HCT116 (cell line): ENCODE measurements around the gene KIF7. TPM values are rescaled to one million over a fixed set of nuclear protein-coding genes. Genes with fewer than 3 reads are reported as not detected.

ENCODE experiments used
- ATAC-seq: fragments of 200-7000 bp; cut with Tn5 transposase; 2 replicates; pipeline ENCODE4 v1.9.1; 2020; ENCODE audit warnings: mild to moderate bottlenecking, moderate library complexity
- BruUV-seq: library from RNA; stranded (reverse); fragments of 400-500 nt; replicated peaks from 2 replicates; lab custom pipeline; 2021; lab: Mats Ljungman, UMichigan
- CTCF ChIA-PET: fragments of 300-600 bp; sonication (Branson Sonifier 250); formaldehyde crosslinking; loops from one replicate; lab custom pipeline; 2021; ENCODE audit warnings: antibody characterized with exemption; lab: Charles Lee
- POLR2A ChIA-PET: fragments of 300-600, 350-600 bp; sonication (Branson Sonifier 250); formaldehyde crosslinking; loops from one replicate; lab custom pipeline; 2021; ENCODE audit warnings: antibody characterized with exemption; lab: Charles Lee
- RAD21 ChIA-PET, 2 experiments: fragments of 300-600 bp; sonication (Branson Sonifier 250); formaldehyde crosslinking; loops; one replicate each; lab custom pipeline; 2023; ENCODE audit warnings: low total read pairs in 2 of 2; ENCODE audit not compliant: uncharacterized antibody in 2 of 2, unreplicated experiment in 2 of 2, low non-redundant PET in 1 of 2; lab: Charles Lee
- DNase-seq: peaks from one replicate; pipeline ENCODE4 v3.0.0-alpha.2; 2010; ENCODE audit warnings: low read depth, low spot score
- H2AFZ ChIP-seq: fragments of 200-600 bp; shearing (Covaris generic), sonication (generic); 2 replicates; pipeline ENCODE4 v1.6.1; 2017; ENCODE audit warnings: low read depth, mixed run types, mixed read lengths, antibody characterized with exemption, low read length; ENCODE audit not compliant: poor library complexity, severe bottlenecking
- H3K27ac ChIP-seq: 2 replicates; pipeline ENCODE4 v1.5.1; 2012; ENCODE audit warnings: low read depth, low read length
- H3K27me3 ChIP-seq: fragments of 200-600 bp; sonication (generic); 2 replicates; pipeline ENCODE4 v1.6.1; 2016; ENCODE audit warnings: mixed run types, low read length, mixed read lengths; ENCODE audit not compliant: insufficient read depth
- H3K36me3 ChIP-seq, 2 experiments: fragments of 200-500 bp in 1 of 2; fragments of 200-600 bp in 1 of 2; sonication (Bioruptor generic) in 1 of 2; sonication (generic) in 1 of 2; 2 replicates each; pipeline versions ENCODE4 v1.5.1 to v1.6.1; 2014 to 2016; ENCODE audit warnings: low read length in 2 of 2, inconsistent platforms in 1 of 2, mixed read lengths in 1 of 2, mixed run types in 1 of 2; ENCODE audit not compliant: insufficient read depth in 2 of 2, control insufficient read depth in 1 of 2
- H3K4me1 ChIP-seq, 2 experiments: fragments of 200-600 bp in 1 of 2; sonication (generic) in 1 of 2; 2 replicates each; pipeline versions ENCODE4 v1.5.1 to v1.6.1; 2012 to 2017; ENCODE audit warnings: low read length in 2 of 2, inconsistent platforms in 1 of 2, mild to moderate bottlenecking in 1 of 2, mixed read lengths in 1 of 2, mixed run types in 1 of 2, moderate library complexity in 1 of 2; ENCODE audit not compliant: insufficient read depth in 2 of 2, control insufficient read depth in 1 of 2
- H3K4me2 ChIP-seq: fragments of 200-600 bp; sonication (generic); 2 replicates; pipeline ENCODE4 v1.6.1; 2017; ENCODE audit warnings: mixed run types, low read length, mixed read lengths
- H3K4me3 ChIP-seq, 2 experiments: fragments of 200-600 bp in 1 of 2; sonication (generic) in 1 of 2; replicated peaks in 1 of 2; 2 replicates each; pipeline ENCODE4 v1.5.1; 2011 to 2016; ENCODE audit warnings: low read length in 2 of 2, control low read depth in 1 of 2, low read depth in 1 of 2, mild to moderate bottlenecking in 1 of 2, mixed read lengths in 1 of 2, mixed run types in 1 of 2
- H3K79me2 ChIP-seq: fragments of 200-600 bp; sonication (generic); 2 replicates; pipeline ENCODE4 v1.6.1; 2017; ENCODE audit warnings: mild to moderate bottlenecking, mixed run types, low read length, moderate library complexity, mixed read lengths; ENCODE audit not compliant: insufficient read depth
- H3K9ac ChIP-seq: fragments of 200-600 bp; sonication (generic); 2 replicates; pipeline ENCODE4 v1.6.1; 2016; ENCODE audit warnings: low read length, mixed read lengths
- H3K9me2 ChIP-seq: fragments of 200-600 bp; sonication (generic), shearing (Covaris generic); 2 replicates; pipeline ENCODE4 v1.6.1; 2017; ENCODE audit warnings: mixed run types, mild to moderate bottlenecking, moderate library complexity; ENCODE audit not compliant: insufficient read depth
- H3K9me3 ChIP-seq, 2 experiments: fragments of 200-500 bp in 1 of 2; fragments of 200-600 bp in 1 of 2; sonication (Bioruptor generic) in 1 of 2; sonication (generic) in 1 of 2; 2 replicates each; pipeline ENCODE4 v1.6.1; 2014 to 2017; ENCODE audit warnings: low read length in 2 of 2, mixed read lengths in 2 of 2, inconsistent platforms in 1 of 2, low read depth in 1 of 2, mild to moderate bottlenecking in 1 of 2, mixed run types in 1 of 2, moderate library complexity in 1 of 2; ENCODE audit not compliant: control insufficient read depth in 1 of 2, insufficient read depth in 1 of 2
- H4K20me1 ChIP-seq: fragments of 200-600 bp; sonication (generic), shearing (Covaris generic); 2 replicates; pipeline ENCODE4 v1.6.1; 2017; ENCODE audit warnings: mixed run types, mild to moderate bottlenecking, moderate library complexity; ENCODE audit not compliant: insufficient read depth
- ATF3 ChIP-seq: IDR thresholded peaks from 2 replicates; pipeline ENCODE4 v1.6.1; 2012
- CEBPB ChIP-seq: IDR thresholded peaks from 2 replicates; pipeline ENCODE4 v1.6.1; 2012; ENCODE audit warnings: low read depth
- EGR1 ChIP-seq: IDR thresholded peaks from 2 replicates; pipeline ENCODE4 v1.6.1; 2012; ENCODE audit warnings: low read depth
- ELF1 ChIP-seq: IDR thresholded peaks from 2 replicates; pipeline ENCODE4 v1.6.1; 2012; ENCODE audit warnings: low read depth, borderline replicate concordance
- EZH2 ChIP-seq: fragments of 200-600 bp; sonication (generic); IDR thresholded peaks from 2 replicates; pipeline ENCODE4 v1.6.1; 2017; ENCODE audit warnings: antibody characterized with exemption, mixed run types
- EZH2phosphoT487 ChIP-seq: fragments of 200-600 bp; IDR thresholded peaks from 2 replicates; pipeline ENCODE4 v1.6.1; 2018; ENCODE audit warnings: antibody characterized with exemption, borderline replicate concordance
- FOSL1 ChIP-seq: IDR thresholded peaks from 2 replicates; pipeline ENCODE4 v1.6.1; 2012; ENCODE audit warnings: low read depth
- JUND ChIP-seq: IDR thresholded peaks from 2 replicates; pipeline ENCODE4 v1.6.1; 2012
- MAX ChIP-seq: IDR thresholded peaks from 2 replicates; pipeline ENCODE4 v1.6.1; 2012
- POLR2A ChIP-seq: IDR thresholded peaks from 2 replicates; pipeline ENCODE4 v1.7.0; 2011; ENCODE audit warnings: borderline replicate concordance; ENCODE audit not compliant: insufficient read depth, insufficient read length; ENCODE audit errors: extremely low read depth
- POLR2AphosphoS5 ChIP-seq: IDR thresholded peaks from 2 replicates; pipeline ENCODE4 v1.6.1; 2011; ENCODE audit warnings: mild to moderate bottlenecking, low read depth, low read length, moderate library complexity
- RAD21 ChIP-seq: IDR thresholded peaks from 2 replicates; pipeline ENCODE4 v1.6.1; 2012; ENCODE audit warnings: low read depth, mild to moderate bottlenecking
- SIN3A ChIP-seq: IDR thresholded peaks from 2 replicates; pipeline ENCODE4 v1.6.1; 2012; ENCODE audit warnings: low read depth
- SP1 ChIP-seq: IDR thresholded peaks from 2 replicates; pipeline ENCODE4 v1.6.1; 2012; ENCODE audit warnings: low read depth
- SRF ChIP-seq: IDR thresholded peaks from 2 replicates; pipeline ENCODE4 v1.6.1; 2012; ENCODE audit warnings: low read depth
- TCF7L2 ChIP-seq: IDR thresholded peaks from 2 replicates; pipeline ENCODE4 v1.7.0; 2011; ENCODE audit warnings: borderline replicate concordance, inconsistent platforms; ENCODE audit not compliant: insufficient read depth, insufficient read length; ENCODE audit errors: extremely low read depth
- YY1 ChIP-seq: IDR thresholded peaks from 2 replicates; pipeline ENCODE4 v1.6.1; 2011; ENCODE audit warnings: low read length, low read depth, moderate library complexity, mild to moderate bottlenecking; ENCODE audit not compliant: insufficient replicate concordance; ENCODE audit errors: extremely low read depth
- ZFX ChIP-seq: fragments of 450-650 bp; IDR thresholded peaks from 2 replicates; pipeline ENCODE4 v1.6.1; 2017
- intact Hi-C: fragments of 100-400 bp; cut with micrococcal nuclease; formaldehyde crosslinking; loops from 2 replicates; pipeline ENCODE4 v1.10.0; 2022
- total RNA-seq: library from RNA; stranded (reverse); gene quantifications from one replicate; pipeline ENCODE4 v1.2.1, GENCODE V29; 2021; ENCODE audit not compliant: unreplicated experiment
- TF ChIP-seq, protein P1 (sequence below): IDR thresholded peaks from 2 replicates; pipeline ENCODE4 v1.6.1; 2012; ENCODE audit warnings: low read depth
- TF ChIP-seq, protein P2 (sequence below), 3 experiments: fragments of 200-600 bp in 1 of 3; sonication (generic) in 1 of 3; IDR thresholded peaks in 2 of 3; conservative IDR thresholded peaks in 1 of 3; 2 replicates each; pipeline ENCODE4 v1.5.1; 2012 to 2017; ENCODE audit warnings: low read depth in 2 of 3, low read length in 2 of 3, antibody characterized with exemption in 1 of 3, borderline replicate concordance in 1 of 3, control low read depth in 1 of 3, mild to moderate bottlenecking in 1 of 3, mixed read lengths in 1 of 3, mixed run types in 1 of 3, moderate library complexity in 1 of 3; ENCODE audit not compliant: insufficient read depth in 1 of 3

KIF7 gene
- total RNA-seq, 1 experiment from 2014 or later: 0.12 TPM

GRCh38 chr15:89649716-89650115 is 5.6 kb downstream of the KIF7 start:
- DNase-seq: no peak
- Histone ChIP-seq H3K4me2 (no peak overlapping the region), H3K79me2 (no peaks in the 10 kb centered on the region), H3K9me2 (no peaks in the 10 kb centered on the region)
- POLR2A ChIA-PET: no interaction called here
- CTCF ChIA-PET: no interaction called here
- no peak for TF ChIP-seq TCF7L2
- TF ChIP-seq JUND: no peak
- TF ChIP-seq ZFX: no peak
- no peak for TF ChIP-seq EZH2phosphoT487
- no peak for TF ChIP-seq POLR2AphosphoS5
- TF ChIP-seq EGR1: no peak
- TF ChIP-seq RAD21: no peak
- no peak for TF ChIP-seq ATF3
- no peak for TF ChIP-seq FOSL1
- TF ChIP-seq ELF1: no peak
- TF ChIP-seq SIN3A: no peak
- no peak for TF ChIP-seq YY1
- TF ChIP-seq, protein P1, sequence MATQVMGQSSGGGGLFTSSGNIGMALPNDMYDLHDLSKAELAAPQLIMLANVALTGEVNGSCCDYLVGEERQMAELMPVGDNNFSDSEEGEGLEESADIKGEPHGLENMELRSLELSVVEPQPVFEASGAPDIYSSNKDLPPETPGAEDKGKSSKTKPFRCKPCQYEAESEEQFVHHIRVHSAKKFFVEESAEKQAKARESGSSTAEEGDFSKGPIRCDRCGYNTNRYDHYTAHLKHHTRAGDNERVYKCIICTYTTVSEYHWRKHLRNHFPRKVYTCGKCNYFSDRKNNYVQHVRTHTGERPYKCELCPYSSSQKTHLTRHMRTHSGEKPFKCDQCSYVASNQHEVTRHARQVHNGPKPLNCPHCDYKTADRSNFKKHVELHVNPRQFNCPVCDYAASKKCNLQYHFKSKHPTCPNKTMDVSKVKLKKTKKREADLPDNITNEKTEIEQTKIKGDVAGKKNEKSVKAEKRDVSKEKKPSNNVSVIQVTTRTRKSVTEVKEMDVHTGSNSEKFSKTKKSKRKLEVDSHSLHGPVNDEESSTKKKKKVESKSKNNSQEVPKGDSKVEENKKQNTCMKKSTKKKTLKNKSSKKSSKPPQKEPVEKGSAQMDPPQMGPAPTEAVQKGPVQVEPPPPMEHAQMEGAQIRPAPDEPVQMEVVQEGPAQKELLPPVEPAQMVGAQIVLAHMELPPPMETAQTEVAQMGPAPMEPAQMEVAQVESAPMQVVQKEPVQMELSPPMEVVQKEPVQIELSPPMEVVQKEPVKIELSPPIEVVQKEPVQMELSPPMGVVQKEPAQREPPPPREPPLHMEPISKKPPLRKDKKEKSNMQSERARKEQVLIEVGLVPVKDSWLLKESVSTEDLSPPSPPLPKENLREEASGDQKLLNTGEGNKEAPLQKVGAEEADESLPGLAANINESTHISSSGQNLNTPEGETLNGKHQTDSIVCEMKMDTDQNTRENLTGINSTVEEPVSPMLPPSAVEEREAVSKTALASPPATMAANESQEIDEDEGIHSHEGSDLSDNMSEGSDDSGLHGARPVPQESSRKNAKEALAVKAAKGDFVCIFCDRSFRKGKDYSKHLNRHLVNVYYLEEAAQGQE: no peak
- TF ChIP-seq SRF: no peak
- TF ChIP-seq SP1: no peak
- TF ChIP-seq POLR2A: no peak
- TF ChIP-seq CEBPB: no peak
- TF ChIP-seq, protein P2, sequence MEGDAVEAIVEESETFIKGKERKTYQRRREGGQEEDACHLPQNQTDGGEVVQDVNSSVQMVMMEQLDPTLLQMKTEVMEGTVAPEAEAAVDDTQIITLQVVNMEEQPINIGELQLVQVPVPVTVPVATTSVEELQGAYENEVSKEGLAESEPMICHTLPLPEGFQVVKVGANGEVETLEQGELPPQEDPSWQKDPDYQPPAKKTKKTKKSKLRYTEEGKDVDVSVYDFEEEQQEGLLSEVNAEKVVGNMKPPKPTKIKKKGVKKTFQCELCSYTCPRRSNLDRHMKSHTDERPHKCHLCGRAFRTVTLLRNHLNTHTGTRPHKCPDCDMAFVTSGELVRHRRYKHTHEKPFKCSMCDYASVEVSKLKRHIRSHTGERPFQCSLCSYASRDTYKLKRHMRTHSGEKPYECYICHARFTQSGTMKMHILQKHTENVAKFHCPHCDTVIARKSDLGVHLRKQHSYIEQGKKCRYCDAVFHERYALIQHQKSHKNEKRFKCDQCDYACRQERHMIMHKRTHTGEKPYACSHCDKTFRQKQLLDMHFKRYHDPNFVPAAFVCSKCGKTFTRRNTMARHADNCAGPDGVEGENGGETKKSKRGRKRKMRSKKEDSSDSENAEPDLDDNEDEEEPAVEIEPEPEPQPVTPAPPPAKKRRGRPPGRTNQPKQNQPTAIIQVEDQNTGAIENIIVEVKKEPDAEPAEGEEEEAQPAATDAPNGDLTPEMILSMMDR (IDR thresholded peaks at IDR 0.05 in 2 of 3, conservative IDR thresholded peaks at IDR 0.05 in 1 of 3; ENCODE audit: borderline replicate concordance in 1 of 3, insufficient read depth in 1 of 3, low read depth in 2 of 3, low read length in 2 of 3): no peak
- no peak for TF ChIP-seq EZH2
- no peak for TF ChIP-seq MAX
- TF ChIP-seq, all 23 proteins: peak for 0
- RAD21 ChIA-PET: no interaction called here
- H3K27ac ChIP-seq: no peak overlapping the region
- H3K4me1 ChIP-seq: peaks cover 0 to 4% of the 10 kb centered on the region in 2 experiments; a peak in 2 of 4 replicates
- H2AFZ ChIP-seq: no peak overlapping the region
- H3K4me3 ChIP-seq: no peak overlapping the region
- intact Hi-C loops: no loop called here
- H3K9me3 ChIP-seq: no peaks in the 10 kb centered on the region
- ATAC-seq: no peak
- no peaks in the 10 kb centered on the region for H3K27me3 ChIP-seq
- no TSS peak for BruUV-seq
- no peaks in the 10 kb centered on the region for H4K20me1 ChIP-seq
- H3K36me3 ChIP-seq: no peaks in the 10 kb centered on the region
- no peak overlapping the region for H3K9ac ChIP-seq
